ENCODE data around the gene TAF15.

DNA sequence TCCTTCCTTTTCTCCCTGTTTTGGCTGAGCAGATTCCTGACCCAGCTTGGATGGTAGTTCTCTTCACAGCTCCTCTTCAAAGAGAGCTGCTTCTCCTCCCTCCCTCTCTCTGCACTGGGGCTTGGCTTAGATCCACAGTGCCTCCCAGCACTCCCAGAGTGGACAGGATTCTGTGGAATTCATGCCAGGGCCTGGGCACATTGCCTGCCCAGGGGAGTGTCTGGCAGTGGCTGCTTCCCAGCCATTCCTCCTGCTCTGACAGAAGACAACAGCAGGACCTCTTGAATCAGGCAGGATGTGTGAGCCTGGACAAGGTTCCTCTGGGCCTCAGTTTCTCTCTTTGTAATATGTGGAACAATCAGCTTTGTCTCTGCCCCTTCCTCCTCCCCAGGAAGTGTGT lies 9.3 kb upstream of the TAF15 start:
- TF ChIP-seq POLR2A (IDR thresholded peaks at IDR 0.05): no peak
- TF ChIP-seq, protein P1, sequence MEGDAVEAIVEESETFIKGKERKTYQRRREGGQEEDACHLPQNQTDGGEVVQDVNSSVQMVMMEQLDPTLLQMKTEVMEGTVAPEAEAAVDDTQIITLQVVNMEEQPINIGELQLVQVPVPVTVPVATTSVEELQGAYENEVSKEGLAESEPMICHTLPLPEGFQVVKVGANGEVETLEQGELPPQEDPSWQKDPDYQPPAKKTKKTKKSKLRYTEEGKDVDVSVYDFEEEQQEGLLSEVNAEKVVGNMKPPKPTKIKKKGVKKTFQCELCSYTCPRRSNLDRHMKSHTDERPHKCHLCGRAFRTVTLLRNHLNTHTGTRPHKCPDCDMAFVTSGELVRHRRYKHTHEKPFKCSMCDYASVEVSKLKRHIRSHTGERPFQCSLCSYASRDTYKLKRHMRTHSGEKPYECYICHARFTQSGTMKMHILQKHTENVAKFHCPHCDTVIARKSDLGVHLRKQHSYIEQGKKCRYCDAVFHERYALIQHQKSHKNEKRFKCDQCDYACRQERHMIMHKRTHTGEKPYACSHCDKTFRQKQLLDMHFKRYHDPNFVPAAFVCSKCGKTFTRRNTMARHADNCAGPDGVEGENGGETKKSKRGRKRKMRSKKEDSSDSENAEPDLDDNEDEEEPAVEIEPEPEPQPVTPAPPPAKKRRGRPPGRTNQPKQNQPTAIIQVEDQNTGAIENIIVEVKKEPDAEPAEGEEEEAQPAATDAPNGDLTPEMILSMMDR (IDR thresholded peaks at IDR 0.05): no peak

Data from right lobe of liver (tissue), 4 donors.